A549 (cell line): Measurements from ENCODE around the gene MAP3K15. TPM values are rescaled to one million over a fixed set of nuclear protein-coding genes. Genes with fewer than 3 reads are reported as not detected.

Experiments used
- ATAC-seq, 2 experiments: fragments of 200-7000 bp in 1 of 2; fragments of >200 bp in 1 of 2; cut with Nextera tagmentation in 1 of 2; cut with Tn5 transposase in 1 of 2; 3 replicates each; pipeline versions ENCODE4 v1.8.0 to v1.9.1; 2018 to 2020; ENCODE audit warnings: mild to moderate bottlenecking in 1 of 2, moderate library complexity in 1 of 2
- CTCF ChIA-PET: fragments of 300-600 bp; sonication (Branson Sonifier 250); formaldehyde crosslinking; extraction: SDS; loops from one replicate; lab custom pipeline; 2021; ENCODE audit warnings: antibody characterized with exemption, inconsistent platforms; lab: Yijun Ruan, JAX
- POLR2A ChIA-PET: fragments of 350-600 bp; formaldehyde crosslinking; extraction: SDS; loops from one replicate; lab custom pipeline; 2021; ENCODE audit warnings: antibody characterized with exemption, inconsistent platforms; lab: Yijun Ruan, JAX
- DNase-seq, 2 experiments: peaks; one replicate each; pipeline versions ENCODE4 v3.0.0 to v3.0.0-alpha.2; 2011 to 2016; ENCODE audit warnings: low read depth in 1 of 2, low spot score in 1 of 2
- FAIRE-seq: peaks from 2 replicates; lab custom pipeline; 2011; peaks lifted over from hg19 to GRCh38; lab: Jason Lieb, UNC
- H3K27ac ChIP-seq, 2 experiments: fragments of >200 bp; sonication (Bioruptor Twin); formaldehyde crosslinking; 3 replicates each; pipeline ENCODE4 v1.5.1; 2016 to 2017
- H3K4me1 ChIP-seq: fragments of >200 bp; sonication (Bioruptor Twin); formaldehyde crosslinking; 3 replicates; pipeline ENCODE4 v1.6.1; 2016
- H3K4me2 ChIP-seq: fragments of >200 bp; sonication (Bioruptor Twin); formaldehyde crosslinking; 3 replicates; pipeline ENCODE4 v1.6.1; 2016
- H3K4me3 ChIP-seq: fragments of >200 bp; sonication (Bioruptor Twin); formaldehyde crosslinking; 3 replicates; pipeline ENCODE4 v1.5.1; 2016
- H3K9me3 ChIP-seq: fragments of >200 bp; sonication (Bioruptor Twin); formaldehyde crosslinking; 3 replicates; pipeline ENCODE4 v1.6.1; 2016
- ATOH8 ChIP-seq: fragments of 250-450 bp; sonication (Bioruptor Pico); IDR thresholded peaks from 2 replicates; pipeline ENCODE4 v1.5.0; 2020; ENCODE audit warnings: low read depth, mild to moderate bottlenecking, moderate library complexity
- CBX2 ChIP-seq: fragments of 200-600 bp; sonication (generic); IDR thresholded peaks from 2 replicates; pipeline ENCODE4 v1.6.1; 2016; ENCODE audit warnings: low read depth, mild to moderate bottlenecking, borderline replicate concordance
- CBX8 ChIP-seq: fragments of 200-600 bp; sonication (generic); IDR thresholded peaks from 2 replicates; pipeline ENCODE4 v1.6.1; 2016
- CHD2 ChIP-seq: fragments of 150-350 bp; IDR thresholded peaks from 2 replicates; pipeline ENCODE4 v1.6.1; 2014; ENCODE audit warnings: low read length; ENCODE audit not compliant: partially characterized antibody
- CTCF ChIP-seq: fragments of >200 bp; sonication (Bioruptor Twin); formaldehyde crosslinking; IDR thresholded peaks from 3 replicates; pipeline ENCODE4 v1.5.1; 2016
- EP300 ChIP-seq, 2 experiments: fragments of >200 bp; sonication (Bioruptor Twin); formaldehyde crosslinking; IDR thresholded peaks; 2 replicates in 1 of 2; 3 replicates in 1 of 2; pipeline ENCODE4 v1.6.1; 2016 to 2017
- FOXS1 ChIP-seq: fragments of 250-450 bp; sonication (Bioruptor Pico); IDR thresholded peaks from 2 replicates; pipeline ENCODE4 v1.5.0; 2020; ENCODE audit warnings: mild to moderate bottlenecking, moderate library complexity
- HEYL ChIP-seq: fragments of 250-450 bp; sonication (Bioruptor Pico); IDR thresholded peaks from 2 replicates; pipeline ENCODE4 v1.8.0; 2021; ENCODE audit warnings: mild to moderate bottlenecking, moderate library complexity
- HOXA7 ChIP-seq: fragments of 250-450 bp; sonication (Bioruptor Pico); IDR thresholded peaks from 2 replicates; pipeline ENCODE4 v1.5.0; 2020; ENCODE audit warnings: mild to moderate bottlenecking, moderate library complexity
- HOXB13 ChIP-seq: fragments of 250-450 bp; sonication (Bioruptor Pico); IDR thresholded peaks from 2 replicates; pipeline ENCODE4 v1.5.0; 2020; ENCODE audit warnings: low read depth, mild to moderate bottlenecking, moderate library complexity
- JUNB ChIP-seq: fragments of >200 bp; sonication (Bioruptor Twin); formaldehyde crosslinking; IDR thresholded peaks from 2 replicates; pipeline ENCODE4 v1.6.1; 2016
- MAFK ChIP-seq: fragments of 450-650 bp; IDR thresholded peaks from 2 replicates; pipeline ENCODE4 v1.6.1; 2014; ENCODE audit not compliant: partially characterized antibody
- MYC ChIP-seq: IDR thresholded peaks from 2 replicates; pipeline ENCODE4 v1.6.1; 2012; ENCODE audit warnings: mild to moderate bottlenecking, inconsistent platforms, low read length, improper control_type of control experiment, borderline replicate concordance
- NFE2L2 ChIP-seq: fragments of 150-350 bp; conservative IDR thresholded peaks from 2 replicates; pipeline ENCODE4 v1.6.1; 2014; ENCODE audit warnings: low read length
- NPAS2 ChIP-seq: fragments of 250-450 bp; sonication (Bioruptor Pico); IDR thresholded peaks from 2 replicates; pipeline ENCODE4 v1.8.0; 2022; ENCODE audit warnings: mild to moderate bottlenecking, moderate library complexity, borderline replicate concordance
- NR3C1 ChIP-seq: fragments of >200 bp; sonication (Bioruptor Twin); formaldehyde crosslinking; IDR thresholded peaks from 3 replicates; pipeline ENCODE4 v1.6.1; 2017
- PBX3 ChIP-seq: IDR thresholded peaks from 2 replicates; pipeline ENCODE4 v1.6.1; 2012
- PHF8 ChIP-seq: fragments of 200-600 bp; sonication (generic); IDR thresholded peaks from 2 replicates; pipeline ENCODE4 v1.6.1; 2016; ENCODE audit warnings: low read depth, mild to moderate bottlenecking, antibody characterized with exemption, moderate library complexity, borderline replicate concordance
- POLR2AphosphoS2 ChIP-seq: conservative IDR thresholded peaks from 2 replicates; pipeline ENCODE4 v1.6.1; 2012; ENCODE audit warnings: low read length, improper control_type of control experiment, inconsistent platforms
- RAD21 ChIP-seq, 2 experiments: fragments of >200 bp in 1 of 2; sonication (Bioruptor Twin) in 1 of 2; formaldehyde crosslinking in 1 of 2; IDR thresholded peaks in 1 of 2; conservative IDR thresholded peaks in 1 of 2; 2 replicates in 1 of 2; 3 replicates in 1 of 2; pipeline ENCODE4 v1.6.1; 2012 to 2018; ENCODE audit warnings: inconsistent platforms in 1 of 2
- RARB ChIP-seq: fragments of 250-450 bp; sonication (Bioruptor Pico); IDR thresholded peaks from 2 replicates; pipeline ENCODE4 v1.8.0; 2021; ENCODE audit warnings: mild to moderate bottlenecking, moderate library complexity
- RCOR1 ChIP-seq: fragments of 150-350 bp; IDR thresholded peaks from 2 replicates; pipeline ENCODE4 v1.6.1; 2014; ENCODE audit warnings: antibody characterized with exemption, low read length, low read depth
- RNF2 ChIP-seq: fragments of 200-600 bp; sonication (generic); IDR thresholded peaks from 2 replicates; pipeline ENCODE4 v1.6.1; 2016; ENCODE audit warnings: low read depth, mild to moderate bottlenecking, antibody characterized with exemption, moderate library complexity, borderline replicate concordance
- SMC3 ChIP-seq: fragments of >200 bp; sonication (Bioruptor Twin); formaldehyde crosslinking; IDR thresholded peaks from 3 replicates; pipeline ENCODE4 v1.6.1; 2018; ENCODE audit warnings: inconsistent platforms
- TP53 ChIP-seq: fragments of 250-450 bp; sonication (Bioruptor Pico); IDR thresholded peaks from 2 replicates; pipeline ENCODE4 v1.5.0; 2021; ENCODE audit warnings: mild to moderate bottlenecking, moderate library complexity
- ZC3H11A ChIP-seq: fragments of 450-650 bp; IDR thresholded peaks from 2 replicates; pipeline ENCODE4 v1.6.1; 2014; ENCODE audit warnings: antibody characterized with exemption, mild to moderate bottlenecking
- ZFP36 ChIP-seq: fragments of 450-650 bp; IDR thresholded peaks from 2 replicates; pipeline ENCODE4 v1.6.1; 2014; ENCODE audit warnings: borderline replicate concordance; ENCODE audit not compliant: partially characterized antibody
- ZNF302 ChIP-seq: fragments of 250-450 bp; sonication (Bioruptor Pico); IDR thresholded peaks from 2 replicates; pipeline ENCODE4 v1.9.0; 2021; ENCODE audit warnings: inconsistent platforms, mild to moderate bottlenecking, moderate library complexity
- ZSCAN20 ChIP-seq: fragments of 250-450 bp; sonication (Bioruptor Pico); IDR thresholded peaks from 2 replicates; pipeline ENCODE4 v1.8.0; 2022; ENCODE audit warnings: mild to moderate bottlenecking, moderate library complexity
- WGBS: methylation state at CpG from one replicate; pipeline ENCODE4 v1.1.6; 2017; ENCODE audit errors: missing lambda C conversion rate; 5-methylcytosine and 5-hydroxymethylcytosine counted together
- polyA plus RNA-seq, 4 experiments: library from polyadenylated mRNA; depleted of rRNA in 3 of 4; stranded (reverse); fragments of >200 nt; fragmentation: RNase III in 1 of 4; extraction: RNeasy Plus Mini Kit Qiagen cat#74134 plus additional on column Dnase treatment in 1 of 4; gene quantifications; 2 replicates in 3 of 4; 3 replicates in 1 of 4; pipeline ENCODE4 v1.2.3, GENCODE V29; 2011 to 2017
- TF ChIP-seq, protein P1 (sequence below): fragments of >200 bp; sonication (Bioruptor Twin); formaldehyde crosslinking; IDR thresholded peaks from 2 replicates; pipeline ENCODE4 v1.6.1; 2016

MAP3K15 gene
- polyA plus RNA-seq, 2 of the 4 experiments (the other 2 are of a cell fraction) = 2.3 to 5.7 TPM

DNA sequence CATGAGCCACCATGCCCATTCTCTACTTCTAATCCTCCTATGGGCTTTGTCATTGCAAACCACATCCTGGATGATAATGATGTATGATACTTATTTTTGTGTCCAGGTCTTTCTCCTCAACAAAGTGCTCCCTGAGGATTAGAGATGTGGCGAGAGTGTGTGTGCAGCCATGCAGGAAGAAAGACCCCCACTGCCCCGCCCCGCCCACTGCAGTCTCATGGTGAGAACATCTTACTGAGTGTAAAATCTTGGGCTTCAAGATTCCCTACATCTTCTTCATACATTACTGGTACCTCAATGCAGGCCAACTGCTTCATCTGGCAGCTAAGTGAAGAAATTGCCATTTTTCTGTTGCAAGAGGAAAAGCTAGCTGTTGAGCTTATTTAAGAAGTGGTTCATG, 25.9 kb upstream of the MAP3K15 start (continued):
- TF ChIP-seq FOXS1 (CRISPR knock-in tag) = no peak
- no peak for TF ChIP-seq RARB (CRISPR knock-in tag)
- TF ChIP-seq RNF2 = no peak
- TF ChIP-seq JUNB = no peak
- no peak for TF ChIP-seq CHD2

DNA sequence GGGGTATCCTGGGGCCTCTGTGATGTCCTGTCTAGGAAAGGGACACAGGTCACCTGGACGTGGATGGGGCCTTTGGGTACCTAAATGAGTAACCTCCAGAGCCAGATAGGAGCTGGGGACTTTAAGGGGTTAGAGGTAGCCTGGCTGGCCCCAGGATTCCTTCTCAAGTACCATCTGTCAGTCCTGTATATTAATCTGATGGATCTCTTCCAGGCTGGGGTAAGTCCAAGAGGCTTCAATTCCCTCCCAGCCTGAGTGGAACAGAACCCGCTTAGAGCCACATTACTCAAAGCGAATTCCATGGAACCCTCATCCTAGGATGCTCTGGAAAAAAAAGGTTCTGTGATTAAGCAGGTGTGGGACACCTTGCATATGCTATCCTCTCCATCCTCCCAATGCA, 24.8 kb upstream of the MAP3K15 start:
- Histone ChIP-seq H3K27ac (no peak overlapping the region), H3K9me3 (no peaks in the 10 kb centered on the region), H3K4me1 (no peaks in the 10 kb centered on the region), H3K4me2 (no peak overlapping the region), H3K4me3 (no peak overlapping the region)
- TF ChIP-seq ZC3H11A = no peak
- TF ChIP-seq, protein P1, sequence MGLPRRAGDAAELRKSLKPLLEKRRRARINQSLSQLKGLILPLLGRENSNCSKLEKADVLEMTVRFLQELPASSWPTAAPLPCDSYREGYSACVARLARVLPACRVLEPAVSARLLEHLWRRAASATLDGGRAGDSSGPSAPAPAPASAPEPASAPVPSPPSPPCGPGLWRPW = no peak
- no peak for TF ChIP-seq EP300 (IDR thresholded peaks at IDR 0.05)
- TF ChIP-seq NFE2L2 = no peak
- TF ChIP-seq TP53 (CRISPR knock-in tag) = no peak
- no peak for TF ChIP-seq ATOH8 (CRISPR knock-in tag)
- TF ChIP-seq ZSCAN20 = no peak
- TF ChIP-seq NR3C1 = no peak
- no peak for TF ChIP-seq MAFK
- TF ChIP-seq RCOR1 = no peak
- TF ChIP-seq SMC3 = no peak
- CTCF ChIA-PET = interaction anchor here (0.6 kb wide), 1 partner anchor 409 kb away, joined by 3 read pairs; no protein-coding TSS in a partner anchor
- WGBS = 90% methylated on average over 3 of the region's 3 CpGs
- no peak for FAIRE-seq
- no peak for ATAC-seq
- no peak for DNase-seq
- POLR2A ChIA-PET = no interaction called here

DNA sequence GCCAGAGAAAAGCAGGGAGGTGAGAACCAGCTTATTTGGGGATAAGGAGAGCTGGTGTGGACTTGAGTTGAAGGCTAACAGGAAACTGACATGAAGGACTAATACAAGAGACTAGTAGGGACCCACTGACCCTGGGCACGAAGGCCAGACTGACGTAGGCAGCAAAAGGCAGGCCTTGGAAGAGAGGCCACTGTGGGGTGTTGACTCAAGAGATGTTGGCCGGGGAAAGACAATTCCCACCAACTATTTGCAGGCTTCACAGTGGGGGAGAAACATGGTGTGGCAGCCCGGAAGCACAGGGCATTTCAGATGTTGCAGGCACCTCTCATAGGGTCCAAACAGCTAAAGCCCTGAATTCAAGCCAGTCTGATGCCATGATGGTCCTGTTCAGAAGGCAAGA, 24.4 kb upstream of the MAP3K15 start:
- TF ChIP-seq MYC = no peak
- H3K4me2 ChIP-seq = no peak overlapping the region
- H3K4me3 ChIP-seq = no peak overlapping the region
- DNase-seq (no peak), ATAC-seq (no peak), FAIRE-seq (peak; percentile 7)
- H3K27ac ChIP-seq = no peak overlapping the region
- WGBS = 94% methylated on average over 4 of the region's 4 CpGs
- no peaks in the 10 kb centered on the region for H3K9me3 ChIP-seq
- ChIA-PET POLR2A (no interaction called here), CTCF (no interaction called here)
- H3K4me1 ChIP-seq = no peaks in the 10 kb centered on the region

DNA sequence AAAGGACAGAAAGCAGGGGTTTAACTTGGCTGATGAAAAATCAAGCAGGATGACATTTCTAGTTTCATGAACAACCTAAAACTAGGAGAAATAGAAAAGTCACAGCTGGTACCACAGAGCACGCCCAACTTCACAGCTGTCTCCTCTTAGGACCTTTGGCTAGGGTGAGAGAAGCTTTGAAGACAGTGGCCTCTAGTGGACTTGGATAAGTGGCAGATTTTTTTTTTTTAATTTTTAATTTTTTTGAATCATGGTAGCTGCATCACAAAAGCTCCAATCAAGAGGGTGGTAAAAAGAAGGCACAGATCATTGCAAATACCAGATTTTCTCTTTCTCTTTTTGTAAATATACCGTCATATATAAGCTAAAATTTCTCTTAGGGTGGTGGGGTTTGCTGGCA, 20.2 kb upstream of the MAP3K15 start:
- ATAC-seq = peak; percentile 77; a peak in 5 of 6 replicates
- no peaks in the 10 kb centered on the region for H3K4me1 ChIP-seq
- H3K4me2 ChIP-seq = no peak overlapping the region
- no peak overlapping the region for H3K27ac ChIP-seq
- DNase-seq = peak; percentile 42 to 54
- no peaks in the 10 kb centered on the region for H3K9me3 ChIP-seq
- H3K4me3 ChIP-seq = no peak overlapping the region
- WGBS = 67% methylated on average over 2 of the region's 2 CpGs
- POLR2A ChIA-PET = no interaction called here
- FAIRE-seq = no peak
- CTCF ChIA-PET = interaction anchor here (0.6 to 3.0 kb wide), 7 partner anchors 9 to 223 kb away, joined by 3 to 11 read pairs (median 5); partner anchors contain the start of gene MAP3K15
- no peak for TF ChIP-seq JUNB
- TF ChIP-seq CBX2 = no peak
- TF ChIP-seq PHF8 = no peak
- TF ChIP-seq TP53 (CRISPR knock-in tag) = no peak
- TF ChIP-seq NR3C1 = no peak
- TF ChIP-seq SMC3 = peak; percentile 35; the same call in 2 of the 3 replicates
- peak; percentile 48 for TF ChIP-seq CTCF
- TF ChIP-seq HOXA7 (CRISPR knock-in tag) = no peak
- TF ChIP-seq CHD2 = no peak
- TF ChIP-seq ZNF302 (CRISPR knock-in tag) = no peak
- TF ChIP-seq FOXS1 (CRISPR knock-in tag) = no peak
- TF ChIP-seq NPAS2 (CRISPR knock-in tag) = no peak
- no peak for TF ChIP-seq ZFP36
- no peak for TF ChIP-seq HEYL (CRISPR knock-in tag)
- no peak for TF ChIP-seq PBX3
- no peak for TF ChIP-seq CBX8
- peak; percentile 46 to 60; a peak in 3 of 5 replicates for TF ChIP-seq RAD21 (conservative IDR thresholded peaks at IDR 0.05 in 1 of 2, IDR thresholded peaks at IDR 0.05 in 1 of 2)
- no peak for TF ChIP-seq POLR2AphosphoS2
- no peak for TF ChIP-seq HOXB13
